Mesenchymal stem cell (in vitro differentiated cells and primary cell): ENCODE data around the gene GBX1.

Experiments used
- DNase-seq: peaks from one replicate; pipeline ENCODE4 v3.0.0-alpha.2; 2013
- H2AFZ ChIP-seq: one replicate; pipeline ENCODE4 v1.6.1; 2013; ENCODE audit warnings: low read depth, mild to moderate bottlenecking, control low read depth, inconsistent platforms, low read length, moderate library complexity
- H2AK5ac ChIP-seq: 2 replicates; pipeline ENCODE4 v1.6.1; 2013; ENCODE audit warnings: low read length, moderate library complexity, mild to moderate bottlenecking, inconsistent platforms; ENCODE audit not compliant: severe bottlenecking
- H2BK120ac ChIP-seq: one replicate; pipeline ENCODE4 v1.6.1; 2013; ENCODE audit warnings: low read depth, mild to moderate bottlenecking, inconsistent platforms, low read length, moderate library complexity
- H2BK12ac ChIP-seq, 2 experiments: one replicate each; pipeline ENCODE4 v1.6.1; 2013; ENCODE audit warnings: inconsistent platforms in 2 of 2, low read length in 2 of 2, mild to moderate bottlenecking in 2 of 2, moderate library complexity in 2 of 2, control low read depth in 1 of 2
- H2BK15ac ChIP-seq: one replicate; pipeline ENCODE4 v1.6.1; 2013; ENCODE audit warnings: mild to moderate bottlenecking, low read depth, inconsistent platforms; ENCODE audit not compliant: poor library complexity, severe bottlenecking
- H2BK5ac ChIP-seq: 2 replicates; pipeline ENCODE4 v1.6.1; 2013; ENCODE audit warnings: low read depth, mild to moderate bottlenecking, low read length, control low read depth, inconsistent platforms; ENCODE audit not compliant: poor library complexity, severe bottlenecking
- H3K14ac ChIP-seq, 2 experiments: one replicate each; pipeline ENCODE4 v1.6.1; 2013; ENCODE audit warnings: inconsistent platforms in 2 of 2, low read length in 2 of 2, control low read depth in 1 of 2, mild to moderate bottlenecking in 1 of 2, moderate library complexity in 1 of 2
- H3K18ac ChIP-seq, 2 experiments: one replicate each; pipeline ENCODE4 v1.6.1; 2013; ENCODE audit warnings: inconsistent platforms in 2 of 2, low read length in 2 of 2, control low read depth in 1 of 2, low read depth in 1 of 2, mild to moderate bottlenecking in 1 of 2
- H3K23ac ChIP-seq, 2 experiments: one replicate each; pipeline ENCODE4 v1.6.1; 2013; ENCODE audit warnings: inconsistent platforms in 2 of 2, low read length in 2 of 2, mild to moderate bottlenecking in 2 of 2, moderate library complexity in 2 of 2, control low read depth in 1 of 2
- H3K27ac ChIP-seq: 2 replicates; pipeline ENCODE4 v1.5.1; 2013; ENCODE audit warnings: mild to moderate bottlenecking, moderate library complexity, low read length, control low read depth, inconsistent platforms; ENCODE audit not compliant: poor library complexity, severe bottlenecking
- H3K27me3 ChIP-seq, 2 experiments: 2 replicates each; pipeline versions ENCODE4 v1.6.1 to v1.7.0; 2013; ENCODE audit warnings: low read length in 2 of 2, mild to moderate bottlenecking in 2 of 2, moderate library complexity in 2 of 2, control low read depth in 1 of 2, inconsistent platforms in 1 of 2; ENCODE audit not compliant: control insufficient read depth in 1 of 2, insufficient read depth in 1 of 2
- H3K36me3 ChIP-seq, 2 experiments: 2 replicates each; pipeline versions ENCODE4 v1.6.1 to v1.7.0; 2013; ENCODE audit warnings: low read length in 2 of 2, control low read depth in 1 of 2, inconsistent platforms in 1 of 2, low read depth in 1 of 2, mild to moderate bottlenecking in 1 of 2; ENCODE audit not compliant: insufficient read depth in 2 of 2, control insufficient read depth in 1 of 2
- H3K4ac ChIP-seq, 2 experiments: one replicate each; pipeline ENCODE4 v1.6.1; 2013; ENCODE audit warnings: inconsistent platforms in 2 of 2, low read length in 2 of 2, mild to moderate bottlenecking in 2 of 2, moderate library complexity in 2 of 2, control low read depth in 1 of 2, low read depth in 1 of 2
- H3K4me1 ChIP-seq: 2 replicates; pipeline ENCODE4 v1.6.1; 2013; ENCODE audit warnings: low read depth, low read length, control low read depth; ENCODE audit not compliant: control insufficient read depth, insufficient read depth
- H3K4me2 ChIP-seq: 2 replicates; pipeline ENCODE4 v1.6.1; 2013; ENCODE audit warnings: low read length, mild to moderate bottlenecking, inconsistent platforms; ENCODE audit not compliant: poor library complexity, severe bottlenecking
- H3K4me3 ChIP-seq, 2 experiments: 2 replicates each; pipeline versions ENCODE4 v1.5.1 to v1.7.0; 2013; ENCODE audit warnings: low read length in 2 of 2, mild to moderate bottlenecking in 2 of 2, control low read depth in 1 of 2, low read depth in 1 of 2; ENCODE audit not compliant: insufficient read depth in 1 of 2
- H3K79me1 ChIP-seq: replicated peaks from 2 replicates; pipeline ENCODE4 v1.6.1; 2013; ENCODE audit warnings: mild to moderate bottlenecking, control low read depth, low read length, inconsistent platforms; ENCODE audit not compliant: poor library complexity, severe bottlenecking
- H3K9ac ChIP-seq: 2 replicates; pipeline ENCODE4 v1.7.0; 2013; ENCODE audit warnings: mild to moderate bottlenecking, low read length, moderate library complexity
- H3K9me3 ChIP-seq: 2 replicates; pipeline ENCODE4 v1.7.0; 2013; ENCODE audit warnings: mild to moderate bottlenecking, low read length; ENCODE audit not compliant: control insufficient read depth
- H4K8ac ChIP-seq: one replicate; pipeline ENCODE4 v1.6.1; 2013; ENCODE audit warnings: inconsistent platforms, mild to moderate bottlenecking, low read length, moderate library complexity
- H4K91ac ChIP-seq: one replicate; pipeline ENCODE4 v1.6.1; 2013; ENCODE audit warnings: mild to moderate bottlenecking, low read length, inconsistent platforms
- WGBS: methylation state at CpG from one replicate; pipeline ENCODE4 v1.1.7; 2013; ENCODE audit warnings: mixed read lengths; 5-methylcytosine and 5-hydroxymethylcytosine counted together

GBX1 gene

DNA sequence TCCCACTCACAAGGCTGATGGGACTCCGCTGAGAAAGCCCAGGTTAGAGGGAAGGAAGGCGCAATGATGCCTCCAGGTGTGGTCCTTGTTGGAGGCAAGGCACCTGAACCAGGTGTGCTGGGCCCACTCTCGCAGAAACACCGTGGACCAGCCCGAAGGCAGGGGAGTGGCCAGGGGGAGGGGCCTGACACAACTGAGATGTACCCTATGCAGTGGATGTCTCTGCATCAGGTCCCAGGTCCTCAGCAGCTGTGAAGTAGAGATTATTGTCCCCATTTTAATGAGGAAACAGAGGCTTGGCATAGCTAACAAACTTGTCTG is 32.0 kb downstream of the GBX1 start:
- H3K79me1 ChIP-seq: peaks cover 18% of the 10 kb centered on the region
- H4K91ac ChIP-seq: no peak overlapping the region
- H3K14ac ChIP-seq: no peak overlapping the region
- no peak overlapping the region for H2BK120ac ChIP-seq
- H2AK5ac ChIP-seq: no peak overlapping the region
- H3K9ac ChIP-seq: no peak overlapping the region
- H3K23ac ChIP-seq: no peak overlapping the region
- H3K18ac ChIP-seq: no peak overlapping the region
- no peak overlapping the region for H3K4ac ChIP-seq
- H3K4me1 ChIP-seq: peaks cover 14% of the 10 kb centered on the region
- peaks cover 91 to 92% of the 10 kb centered on the region in 2 experiments for H3K36me3 ChIP-seq
- no peak overlapping the region for H2BK5ac ChIP-seq
- H3K4me3 ChIP-seq: no peak overlapping the region
- H2BK15ac ChIP-seq: no peak overlapping the region
- WGBS: 94% methylated on average over 5 of the region's 5 CpGs
- H4K8ac ChIP-seq: no peak overlapping the region
- no peak overlapping the region for H2AFZ ChIP-seq
- H3K27ac ChIP-seq: no peak overlapping the region
- no peaks in the 10 kb centered on the region for H3K9me3 ChIP-seq
- no peak overlapping the region for H2BK12ac ChIP-seq
- no peak overlapping the region for H3K4me2 ChIP-seq
- no peaks in the 10 kb centered on the region for H3K27me3 ChIP-seq
- no peak for DNase-seq

DNA sequence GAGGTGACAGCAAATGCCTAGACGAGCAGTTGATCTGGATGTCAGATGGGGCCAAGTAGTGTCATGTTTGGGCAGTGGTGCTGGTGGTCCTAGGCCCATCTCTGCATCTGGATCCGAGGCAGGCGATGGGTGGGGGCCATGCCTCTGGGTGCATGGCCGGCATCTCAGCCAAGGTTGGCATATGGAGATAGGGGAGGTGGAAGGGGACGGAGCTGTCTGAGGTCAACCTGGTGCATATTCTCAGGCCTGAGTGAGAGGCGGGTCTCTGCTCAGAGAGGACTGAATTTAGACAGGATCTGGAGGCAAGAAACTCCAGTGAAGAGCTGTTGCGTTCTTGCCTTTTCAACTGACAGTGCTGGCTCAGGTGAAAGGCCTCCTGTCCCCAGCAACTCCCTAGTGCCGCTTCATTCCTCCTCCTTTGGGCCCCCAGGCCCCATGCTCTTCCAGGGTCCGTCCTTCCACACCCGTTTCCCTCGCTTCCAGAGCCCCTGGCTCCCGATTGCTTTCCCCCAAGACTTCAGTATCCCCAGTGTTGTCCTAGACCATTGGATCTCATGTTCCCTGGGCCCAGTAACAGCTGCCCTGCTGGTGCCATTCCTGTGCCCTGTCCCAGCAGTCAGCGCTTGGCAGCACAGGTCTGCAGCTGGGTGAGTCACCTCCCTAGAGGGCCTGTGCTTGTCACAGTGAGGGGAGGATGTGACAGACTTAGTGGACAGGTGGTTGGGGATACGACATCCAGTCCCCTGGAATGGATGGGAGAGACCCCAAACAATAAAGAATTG is 32.6 kb downstream of the GBX1 start:
- Histone ChIP-seq H3K23ac (no peak overlapping the region), H3K18ac (no peak overlapping the region), H2AK5ac (no peak overlapping the region), H2AFZ (no peak overlapping the region), H3K79me1 (peaks cover 23% of the 10 kb centered on the region), H3K27ac (no peak overlapping the region), H3K9ac (no peak overlapping the region), H3K4me2 (no peak overlapping the region), H3K9me3 (no peaks in the 10 kb centered on the region), H3K36me3 (peaks cover 91 to 98% of the 10 kb centered on the region in 2 experiments), H3K14ac (no peak overlapping the region), H3K27me3 (no peaks in the 10 kb centered on the region), H2BK5ac (no peak overlapping the region), H4K8ac (no peak overlapping the region), H3K4ac (no peak overlapping the region), H2BK15ac (no peak overlapping the region), H3K4me1 (peaks cover 14% of the 10 kb centered on the region), H3K4me3 (no peak overlapping the region), H2BK120ac (no peak overlapping the region), H2BK12ac (no peak overlapping the region), H4K91ac (no peak overlapping the region)
- no peak for DNase-seq
- WGBS: 96% methylated on average over 14 of the region's 14 CpGs

DNA sequence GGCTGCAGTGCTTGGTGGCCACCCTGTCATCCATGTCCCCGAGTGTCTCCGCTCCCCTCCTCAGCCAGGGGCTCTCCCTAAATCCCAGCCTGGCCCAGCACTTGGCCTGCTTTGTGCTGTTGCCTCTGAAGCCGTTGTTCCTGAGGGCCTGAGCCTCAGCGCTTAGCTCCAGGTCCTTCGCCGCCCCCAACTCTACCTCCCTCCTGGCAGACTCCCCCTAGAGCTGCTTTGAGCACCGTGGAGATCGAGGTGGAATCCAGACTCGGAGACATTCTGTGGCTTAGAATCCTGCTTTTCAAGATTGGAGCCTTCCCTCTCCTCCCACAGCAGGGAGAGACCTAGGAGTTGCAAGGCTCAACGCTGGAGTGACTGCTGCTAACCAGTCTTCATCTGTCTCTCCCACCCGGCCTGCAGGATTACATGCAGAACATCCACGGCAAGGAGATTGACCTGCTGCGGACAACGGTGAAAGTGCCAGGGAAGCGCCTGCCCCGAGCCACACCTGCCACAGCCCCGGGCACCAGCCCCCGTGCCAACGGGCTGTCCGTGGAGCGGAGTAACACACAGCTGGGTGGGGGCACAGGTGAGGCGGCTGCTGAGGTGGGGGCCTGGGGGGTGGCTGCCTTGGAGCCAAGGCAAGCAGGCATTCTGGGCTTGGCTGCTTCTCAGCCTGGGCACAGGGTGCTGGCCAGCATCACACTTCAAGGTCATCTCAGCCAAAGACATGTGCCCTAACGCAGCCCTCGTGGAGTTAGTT is 33.3 kb downstream of the GBX1 start:
- no peak overlapping the region for H3K14ac ChIP-seq
- no peak for DNase-seq
- H3K4me2 ChIP-seq: no peak overlapping the region
- no peaks in the 10 kb centered on the region for H3K9me3 ChIP-seq
- H2BK12ac ChIP-seq: no peak overlapping the region
- H3K79me1 ChIP-seq: peaks cover 28% of the 10 kb centered on the region
- no peak overlapping the region for H2AK5ac ChIP-seq
- H2AFZ ChIP-seq: no peak overlapping the region
- H3K36me3 ChIP-seq: peaks cover 91 to 98% of the 10 kb centered on the region in 2 experiments
- no peak overlapping the region for H4K91ac ChIP-seq
- H3K27me3 ChIP-seq: no peaks in the 10 kb centered on the region
- no peak overlapping the region for H3K4me3 ChIP-seq
- no peak overlapping the region for H3K23ac ChIP-seq
- 97% methylated on average over 24 of the region's 24 CpGs for WGBS
- H3K4me1 ChIP-seq: peaks cover 13% of the 10 kb centered on the region
- no peak overlapping the region for H2BK5ac ChIP-seq
- no peak overlapping the region for H2BK120ac ChIP-seq
- no peak overlapping the region for H3K9ac ChIP-seq
- no peak overlapping the region for H2BK15ac ChIP-seq
- H3K27ac ChIP-seq: no peak overlapping the region
- H3K18ac ChIP-seq: no peak overlapping the region
- H3K4ac ChIP-seq: no peak overlapping the region
- no peak overlapping the region for H4K8ac ChIP-seq

DNA sequence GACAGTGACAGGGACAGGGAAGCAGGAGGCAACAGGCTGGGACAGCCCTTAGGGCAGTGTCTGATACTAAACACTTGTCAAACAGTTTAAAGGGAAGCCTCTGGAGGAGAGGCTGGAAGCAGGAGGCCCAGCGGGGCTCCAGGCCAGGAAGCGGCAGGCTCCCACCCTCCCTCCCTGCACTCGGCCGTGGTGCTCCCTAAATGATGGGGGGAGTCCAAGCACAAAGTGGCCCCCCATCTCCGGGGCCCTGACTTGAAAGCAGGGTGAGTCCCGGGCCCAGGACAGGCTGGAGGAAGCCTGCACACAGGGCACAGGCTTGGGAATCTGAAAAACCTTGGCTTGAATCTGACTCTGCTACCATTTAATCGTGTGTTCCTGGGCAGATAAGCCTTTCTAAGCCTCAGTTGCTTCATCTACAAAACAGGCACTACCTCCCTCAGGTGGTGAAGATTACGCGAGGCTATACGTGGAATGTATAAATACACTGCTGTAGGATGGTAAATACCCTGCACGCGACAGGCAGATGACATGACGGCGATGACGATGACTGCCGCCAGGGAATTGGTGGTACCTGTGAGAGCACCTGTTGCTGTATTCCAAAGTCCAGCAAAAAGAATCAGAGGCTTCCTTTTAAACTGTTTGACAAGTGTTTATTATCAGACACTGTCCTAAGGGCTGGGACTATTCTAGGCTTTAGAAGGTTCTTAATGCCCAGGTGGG is 34.1 kb downstream of the GBX1 start:
- no peak for DNase-seq
- peaks cover 32% of the 10 kb centered on the region for H3K79me1 ChIP-seq
- H3K4ac ChIP-seq: no peak overlapping the region
- 97% methylated on average over 15 of the region's 16 CpGs for WGBS
- no peak overlapping the region for H2BK120ac ChIP-seq
- H4K8ac ChIP-seq: no peak overlapping the region
- H2BK15ac ChIP-seq: no peak overlapping the region
- H2BK12ac ChIP-seq: no peak overlapping the region
- H3K27ac ChIP-seq: no peak overlapping the region
- H2BK5ac ChIP-seq: no peak overlapping the region
- no peak overlapping the region for H3K18ac ChIP-seq
- H3K4me3 ChIP-seq: no peak overlapping the region
- no peaks in the 10 kb centered on the region for H3K9me3 ChIP-seq
- peaks cover 8% of the 10 kb centered on the region for H3K4me1 ChIP-seq
- no peak overlapping the region for H3K4me2 ChIP-seq
- no peak overlapping the region for H2AK5ac ChIP-seq
- peaks cover 91 to 99% of the 10 kb centered on the region in 2 experiments for H3K36me3 ChIP-seq
- no peak overlapping the region for H3K23ac ChIP-seq
- no peak overlapping the region for H2AFZ ChIP-seq
- no peak overlapping the region for H4K91ac ChIP-seq
- no peak overlapping the region for H3K9ac ChIP-seq
- no peak overlapping the region for H3K14ac ChIP-seq
- H3K27me3 ChIP-seq: no peaks in the 10 kb centered on the region
